K562 (cell line): Measurements from ENCODE around the gene CCT3. TPM values are rescaled to one million over a fixed set of nuclear protein-coding genes. Genes with fewer than 3 reads are reported as not detected.

ENCODE experiments used
- ATF2 ChIP-seq: sonication (generic); formaldehyde crosslinking; IDR thresholded peaks from 2 replicates; pipeline ENCODE4 v1.8.1; 2022; ENCODE audit warnings: missing genetic modification reagents
- BRCA1 ChIP-seq, 2 experiments: fragments of 450-650 bp in 1 of 2; sonication (generic) in 1 of 2; formaldehyde crosslinking in 1 of 2; IDR thresholded peaks; 2 replicates each; pipeline versions ENCODE4 v1.5.0 to v1.6.1; 2017 to 2020; ENCODE audit warnings: mild to moderate bottlenecking in 1 of 2, missing genetic modification reagents in 1 of 2
- BRF2 ChIP-seq: IDR thresholded peaks from 3 replicates; pipeline ENCODE4 v1.6.1; 2011; ENCODE audit warnings: borderline replicate concordance, mild to moderate bottlenecking; ENCODE audit not compliant: insufficient read length, insufficient read depth
- C11orf30 ChIP-seq: fragments of 450-650 bp; IDR thresholded peaks from 2 replicates; pipeline ENCODE4 v1.6.1; 2016; ENCODE audit warnings: low read depth, mild to moderate bottlenecking
- CREM ChIP-seq: IDR thresholded peaks from 2 replicates; pipeline ENCODE4 v1.6.1; 2014; ENCODE audit warnings: antibody characterized with exemption, low read depth
- CTCF ChIP-seq, 3 experiments: IDR thresholded peaks in 2 of 3; conservative IDR thresholded peaks in 1 of 3; 2 replicates each; pipeline ENCODE4 v1.5.1; 2011 to 2012; ENCODE audit warnings: low read length in 3 of 3, mild to moderate bottlenecking in 3 of 3, control low read depth in 2 of 3, improper control_type of control experiment in 1 of 3, inconsistent platforms in 1 of 3, low read depth in 1 of 3, mixed read lengths in 1 of 3, moderate library complexity in 1 of 3; ENCODE audit not compliant: insufficient read depth in 2 of 3
- FOXJ3 ChIP-seq: sonication (generic); formaldehyde crosslinking; IDR thresholded peaks from 2 replicates; pipeline ENCODE4 v1.4.0; 2020; ENCODE audit warnings: mild to moderate bottlenecking, missing genetic modification reagents
- GATAD2B ChIP-seq: fragments of 450-650 bp; IDR thresholded peaks from 2 replicates; pipeline ENCODE4 v1.6.1; 2017; ENCODE audit warnings: mild to moderate bottlenecking, borderline replicate concordance
- JUND ChIP-seq, 2 experiments: IDR thresholded peaks; 2 replicates in 1 of 2; 3 replicates in 1 of 2; pipeline ENCODE4 v1.6.1; 2011; ENCODE audit warnings: borderline replicate concordance in 2 of 2, low read depth in 2 of 2, low read length in 2 of 2, improper control_type of control experiment in 1 of 2, missing biosample characterization in 1 of 2, missing genetic modification characterization in 1 of 2, missing genetic modification reagents in 1 of 2
- MAFG ChIP-seq: fragments of 450-650 bp; conservative IDR thresholded peaks from 2 replicates; pipeline ENCODE4 v1.6.1; 2016; ENCODE audit warnings: missing genetic modification characterization, missing compliant biosample characterization
- NCOA1 ChIP-seq: fragments of 450-650 bp; IDR thresholded peaks from 2 replicates; pipeline ENCODE4 v1.6.1; 2016; ENCODE audit warnings: low read depth
- RB1 ChIP-seq: fragments of 450-650 bp; IDR thresholded peaks from 2 replicates; pipeline ENCODE4 v1.6.1; 2017; ENCODE audit warnings: low read depth, mild to moderate bottlenecking
- RCOR1 ChIP-seq, 2 experiments: IDR thresholded peaks; 2 replicates each; pipeline ENCODE4 v1.6.1; 2012; ENCODE audit warnings: low read depth in 2 of 2, low read length in 2 of 2, borderline replicate concordance in 1 of 2, improper control_type of control experiment in 1 of 2
- SMC3 ChIP-seq: conservative IDR thresholded peaks from 2 replicates; pipeline ENCODE4 v1.6.1; 2011; ENCODE audit warnings: low read depth, low read length, improper control_type of control experiment; ENCODE audit not compliant: insufficient read depth
- WHSC1 ChIP-seq: IDR thresholded peaks from one replicate; pipeline ENCODE4 v1.6.1; 2012; ENCODE audit warnings: low read length, control low read depth, inconsistent platforms
- ZFP30 ChIP-seq: fragments of 250-450 bp; sonication (Bioruptor Pico); IDR thresholded peaks from 2 replicates; pipeline ENCODE4 v1.8.0; 2022; ENCODE audit warnings: moderate library complexity, mild to moderate bottlenecking, inconsistent platforms, borderline replicate concordance
- ZNF24 ChIP-seq: fragments of 450-650 bp; IDR thresholded peaks from 2 replicates; pipeline ENCODE4 v1.6.1; 2016
- ZNF274 ChIP-seq: IDR thresholded peaks from 2 replicates; pipeline ENCODE4 v1.6.1; 2011; ENCODE audit warnings: low read depth, mild to moderate bottlenecking, low read length, moderate library complexity, borderline replicate concordance
- ZNF586 ChIP-seq: fragments of 450-650 bp; formaldehyde crosslinking; conservative IDR thresholded peaks from 2 replicates; pipeline ENCODE4 v1.4.0; 2020; ENCODE audit warnings: mild to moderate bottlenecking, moderate library complexity
- ZNF766 ChIP-seq: fragments of 200-800 bp; sonication (Bioruptor generic); conservative IDR thresholded peaks from 2 replicates; pipeline ENCODE4 v1.6.1; 2016; ENCODE audit warnings: missing genetic modification characterization, missing compliant biosample characterization
- polyA plus RNA-seq, 8 experiments: library from polyadenylated mRNA; depleted of rRNA in 4 of 8; stranded (reverse) in 5 of 8; unstranded in 3 of 8; fragments of >200 nt; fragmentation: Nextera tagmentation in 2 of 8; fragmentation: Illumina TruSeq in 1 of 8; extraction: Ambion mirVana in 2 of 8; extraction: Trizol in 1 of 8; gene quantifications; 2 replicates each; pipeline versions ENCODE4 v1.2.1 to v1.2.3, GENCODE V29; 2011 to 2014; ENCODE audit warnings: inconsistent platforms in 1 of 8, missing spikeins in 1 of 8
- total RNA-seq, 7 experiments: library from RNA; depleted of rRNA in 6 of 7; stranded (reverse); fragments of >200 nt in 6 of 7; fragmentation: Illumina TruSeq in 2 of 7; extraction: Trizol in 2 of 7; gene quantifications; 2 replicates each; pipeline versions ENCODE4 v1.2.1 to v1.2.3, GENCODE V29; 2011 to 2021; ENCODE audit warnings: low replicate concordance in 1 of 7
- TF ChIP-seq, protein P1 (sequence below): fragments of 450-650 bp; conservative IDR thresholded peaks from 2 replicates; pipeline ENCODE4 v1.6.1; 2016; ENCODE audit warnings: missing genetic modification characterization, low read depth, mild to moderate bottlenecking, missing compliant biosample characterization, moderate library complexity

Gene CCT3
- total and polyA plus RNA-seq, 9 of the 15 experiments (the other 6 are each of a cell fraction or from before 2014, with no cell fraction given): 475 to 1,167 (median 610) TPM

DNA sequence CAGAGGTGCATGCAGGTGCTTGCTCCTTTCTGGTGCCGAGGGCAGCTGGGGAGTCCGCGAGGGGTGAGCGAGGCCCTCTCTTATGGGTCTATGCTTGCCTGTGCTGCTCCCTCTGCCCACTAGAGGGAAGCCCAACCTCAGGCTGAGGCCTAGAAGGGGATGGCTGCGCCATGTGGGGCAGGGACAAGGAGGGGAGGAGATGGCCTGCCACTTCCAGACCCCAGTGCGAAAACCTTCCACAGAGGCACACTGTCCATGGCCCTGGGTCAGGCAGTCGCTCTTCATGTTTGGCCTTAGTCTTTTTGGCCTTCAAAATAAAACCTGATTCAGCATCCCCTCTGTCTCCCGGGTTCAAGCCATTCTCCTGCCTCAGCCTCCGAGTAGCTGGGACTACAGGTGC, 44.9 kb upstream of the CCT3 start (continued):
- TF ChIP-seq CTCF (IDR thresholded peaks at IDR 0.05 in 2 of 3, conservative IDR thresholded peaks at IDR 0.05 in 1 of 3; ENCODE audit: insufficient read depth in 2 of 3, low read depth in 1 of 3, low read length in 3 of 3): peak; percentile 89 to 92 (median 90)
- peak; percentile 56 for TF ChIP-seq MAFG (tag)
- TF ChIP-seq ZNF24: peak; percentile 91
- TF ChIP-seq FOXJ3 (CRISPR knock-in tag): no peak
- no peak for TF ChIP-seq ATF2 (CRISPR knock-in tag)
- peak; percentile 89 for TF ChIP-seq SMC3
- TF ChIP-seq ZNF586 (CRISPR knock-in tag): no peak
- TF ChIP-seq C11orf30: peak; percentile 50; the same call in 1 of the 2 replicates
- TF ChIP-seq RCOR1 (IDR thresholded peaks at IDR 0.05; ENCODE audit: borderline replicate concordance in 1 of 2, low read depth in 2 of 2, low read length in 2 of 2): 0 out of 4 replicates have a peak, but pooled peaks of 1 of the 2 experiments have one; percentile 24
- TF ChIP-seq, protein P1, sequence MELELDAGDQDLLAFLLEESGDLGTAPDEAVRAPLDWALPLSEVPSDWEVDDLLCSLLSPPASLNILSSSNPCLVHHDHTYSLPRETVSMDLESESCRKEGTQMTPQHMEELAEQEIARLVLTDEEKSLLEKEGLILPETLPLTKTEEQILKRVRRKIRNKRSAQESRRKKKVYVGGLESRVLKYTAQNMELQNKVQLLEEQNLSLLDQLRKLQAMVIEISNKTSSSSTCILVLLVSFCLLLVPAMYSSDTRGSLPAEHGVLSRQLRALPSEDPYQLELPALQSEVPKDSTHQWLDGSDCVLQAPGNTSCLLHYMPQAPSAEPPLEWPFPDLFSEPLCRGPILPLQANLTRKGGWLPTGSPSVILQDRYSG (tag): no peak
- TF ChIP-seq WHSC1: no peak
- TF ChIP-seq BRF2: no peak
- TF ChIP-seq ZNF766 (CRISPR knock-in tag): no peak
- peak; percentile 36 for TF ChIP-seq CREM
- TF ChIP-seq GATAD2B: no peak
- no peak for TF ChIP-seq BRCA1 (IDR thresholded peaks at IDR 0.05)
- TF ChIP-seq BRCA1 (CRISPR knock-in tag; IDR thresholded peaks at IDR 0.05): no peak
- TF ChIP-seq ZFP30: no peak
- TF ChIP-seq ZNF274: no peak
- TF ChIP-seq RB1: peak; percentile 59; the same call in 1 of the 2 replicates
- TF ChIP-seq JUND (IDR thresholded peaks at IDR 0.05; ENCODE audit: borderline replicate concordance, low read depth, low read length): peak; percentile 25; the same call in 1 of the 2 replicates
- TF ChIP-seq JUND (tag; IDR thresholded peaks at IDR 0.05; ENCODE audit: borderline replicate concordance, low read depth, low read length): no peak
- no peak for TF ChIP-seq NCOA1
